Measurements from ENCODE around the gene ADAMTS2.

The ADAMTS2 gene

GRCh38 chr5:179309383-179309670, 35.9 kb downstream of the ADAMTS2 start:
- DNase-seq, result no peak

GRCh38 chr5:179308563-179309382, 36.5 kb downstream of the ADAMTS2 start:
- no peak for DNase-seq

- DNase-seq, result no peak
These were observed 37.3 kb downstream of the ADAMTS2 start for GRCh38 chr5:179307931-179308471.

- DNase-seq, result no peak
These were observed 38.1 kb downstream of the ADAMTS2 start for GRCh38 chr5:179307013-179307800.

GRCh38 chr5:179306191-179307012, 38.9 kb downstream of the ADAMTS2 start:
- no peak for DNase-seq

- DNase-seq, result no peak
These were observed 40.4 kb downstream of the ADAMTS2 start for GRCh38 chr5:179304871-179305270.

GRCh38 chr5:179304466-179304865, 40.8 kb downstream of the ADAMTS2 start:
- DNase-seq, result no peak

- no peak for DNase-seq
These were observed 41.6 kb downstream of the ADAMTS2 start for GRCh38 chr5:179303451-179304200.

GRCh38 chr5:179302499-179303185, 42.6 kb downstream of the ADAMTS2 start:
- no peak for DNase-seq

- DNase-seq, result no peak
These were observed 43.5 kb downstream of the ADAMTS2 start for GRCh38 chr5:179301796-179302195.

- no peak for DNase-seq
These were observed 43.9 kb downstream of the ADAMTS2 start for GRCh38 chr5:179301376-179301775.

- no peak for DNase-seq
These were observed 44.6 kb downstream of the ADAMTS2 start for GRCh38 chr5:179300581-179301180.

- no peak for DNase-seq
These were observed 46.9 kb downstream of the ADAMTS2 start for GRCh38 chr5:179298181-179298993.

GRCh38 chr5:179297486-179298180, 47.6 kb downstream of the ADAMTS2 start:
- DNase-seq, result no peak

- DNase-seq, result no peak
These were observed 48.2 kb downstream of the ADAMTS2 start for GRCh38 chr5:179297026-179297425.

GRCh38 chr5:179296150-179296821, 49.0 kb downstream of the ADAMTS2 start:
- DNase-seq, result no peak

- no peak for DNase-seq
These were observed 49.5 kb downstream of the ADAMTS2 start for GRCh38 chr5:179295778-179296149.

- no peak for DNase-seq
These were observed 50.1 kb downstream of the ADAMTS2 start for GRCh38 chr5:179294891-179295777.
